Activated T-helper 2 cell treated with anti-CD3 and anti-CD28 coated beads, Interferon-gamma antibody, Interleukin-2, Interleukin-4, amounts not matched to agents 10 μg/mL and 5 μg/mL and 100 μg/mL, durations not matched to agents 14 hours and 24 hours and 36 hours (primary cell): ENCODE data around the gene PHF1. TPM values are rescaled to one million over a fixed set of nuclear protein-coding genes. Genes with fewer than 3 reads are reported as not detected.

Experiments
- total RNA-seq: library from RNA; stranded (reverse); gene quantifications from 2 replicates; pipeline ENCODE4 v1.2.3, GENCODE V29; 2022

PHF1 gene
- total RNA-seq, 1 donor from 2014 or later, result 39.1 TPM

Other genes with a start within 250 kb of the PHF1 start
- gene COL11A2, start 218.5 kb upstream of the PHF1 start, total RNA-seq, result 0.34 and 0.37 TPM in 2 replicates
- 47.8 and 50.0 TPM in 2 replicates for gene RXRB, start 210.3 kb upstream of the PHF1 start, total RNA-seq
- gene SLC39A7, start 210.1 kb upstream of the PHF1 start, total RNA-seq, result 63.8 and 69.6 TPM in 2 replicates
- 14.7 and 18.2 TPM in 2 replicates for gene HSD17B8, start 206.4 kb upstream of the PHF1 start, total RNA-seq
- 46.0 and 46.1 TPM in 2 replicates for gene RING1, start 202.5 kb upstream of the PHF1 start, total RNA-seq
- 53.4 and 56.7 TPM in 2 replicates for gene VPS52, start 139.1 kb upstream of the PHF1 start, total RNA-seq
- 3,099 and 3,143 TPM in 2 replicates for gene RPS18, start 138.9 kb upstream of the PHF1 start, total RNA-seq
- gene B3GALT4, start 133.9 kb upstream of the PHF1 start, total RNA-seq, result 5.1 and 6.5 TPM in 2 replicates
- 87.3 and 98.3 TPM in 2 replicates for gene WDR46, start 121.8 kb upstream of the PHF1 start, total RNA-seq
- 104 and 117 TPM in 2 replicates for gene PFDN6, start 121.4 kb upstream of the PHF1 start, total RNA-seq
- gene RGL2, start 112.1 kb upstream of the PHF1 start, total RNA-seq, result 31.5 and 32.9 TPM in 2 replicates
- gene TAPBP, start 96.9 kb upstream of the PHF1 start, total RNA-seq, result 274 and 276 TPM in 2 replicates
- gene ZBTB22, start 93.3 kb upstream of the PHF1 start, total RNA-seq, result 10.9 and 14.4 TPM in 2 replicates
- 61.5 and 64.7 TPM in 2 replicates for gene DAXX, start 88.1 kb upstream of the PHF1 start, total RNA-seq
- 78.3 and 80.9 TPM in 2 replicates for gene KIFC1, start 19.2 kb upstream of the PHF1 start, total RNA-seq
- 143 and 146 TPM in 2 replicates for gene CUTA, start 7.1 kb downstream of the PHF1 start, total RNA-seq
- gene SYNGAP1, start 9.1 kb downstream of the PHF1 start, total RNA-seq, result 60.1 and 71.3 TPM in 2 replicates
- gene ZBTB9, start 43.6 kb downstream of the PHF1 start, total RNA-seq, result 11.4 and 11.5 TPM in 2 replicates
- gene BAK1, start 169.3 kb downstream of the PHF1 start, total RNA-seq, result 53.2 and 53.4 TPM in 2 replicates
- 40.7 and 41.7 TPM in 2 replicates for gene ITPR3, start 210.3 kb downstream of the PHF1 start, total RNA-seq